ENCODE data around the gene NFIL3. TPM values are rescaled to one million over a fixed set of nuclear protein-coding genes. Genes with fewer than 3 reads are reported as not detected.

Gene NFIL3
- total and polyA plus RNA-seq, 2 of the 8 experiments (the other 6 are each of a cell fraction or from before 2014, with no cell fraction given), result 3.4 to 13.5 TPM

DNA sequence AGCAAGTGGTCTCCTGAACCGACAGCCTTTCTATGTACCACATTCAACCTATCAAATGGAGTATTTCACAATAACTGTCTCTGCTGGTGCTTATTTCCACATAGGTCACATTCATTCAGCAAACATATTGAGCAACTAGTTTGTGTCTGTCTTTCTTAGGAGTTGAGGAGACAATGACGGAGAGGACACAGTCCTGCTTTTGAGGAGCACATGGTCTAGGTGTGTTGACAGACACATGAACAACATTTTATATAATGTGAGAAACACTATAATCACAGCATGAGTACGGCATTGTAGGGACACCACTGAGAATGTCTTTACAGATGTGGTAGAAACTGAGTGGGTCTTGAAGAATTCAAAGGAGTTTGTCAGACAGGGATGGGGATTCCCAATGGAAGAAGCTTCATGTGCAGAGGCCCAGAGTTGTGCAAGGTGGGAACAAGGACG, 28.5 kb downstream of the NFIL3 start:
- TF ChIP-seq TAF1 (IDR thresholded peaks at IDR 0.05; ENCODE audit: low read depth, low read length), result no peak
- no peak for TF ChIP-seq ASH2L (IDR thresholded peaks at IDR 0.05; ENCODE audit: low read length)
- no peak for TF ChIP-seq HDAC2 (IDR thresholded peaks at IDR 0.05; ENCODE audit: borderline replicate concordance in 1 of 2, low read depth in 2 of 2, low read length in 2 of 2)
- no peak for TF ChIP-seq CEBPB (IDR thresholded peaks at IDR 0.05; ENCODE audit: low read depth, low read length)
- Histone ChIP-seq H3K27me3 (replicated peaks in 1 of 4; ENCODE audit: control insufficient read depth in 3 of 4, extremely low read depth in 1 of 4, insufficient read depth in 3 of 4, low read length in 3 of 4) (no peaks in the 10 kb centered on the region), H3K23me2 (ENCODE audit: low read depth, low read length) (no peaks in the 10 kb centered on the region), H2BK15ac (ENCODE audit: low read length) (no peak overlapping the region), H3K56ac (replicated peaks; ENCODE audit: insufficient read length, low read depth, low read length) (no peak overlapping the region), H3K14ac (ENCODE audit: insufficient read length) (no peak overlapping the region), H4K8ac (ENCODE audit: extremely low read depth, insufficient read depth, low read length) (no peak overlapping the region), H4K91ac (replicated peaks; ENCODE audit: insufficient read length, low read length) (no peak overlapping the region), H3K18ac (ENCODE audit: extremely low read depth, low read length) (no peak overlapping the region), H3K4ac (replicated peaks; ENCODE audit: insufficient read length, low read depth, low read length) (no peak overlapping the region), H3K27ac (ENCODE audit: low read depth, low read length) (no peak overlapping the region), H4K20me1 (replicated peaks in 1 of 2; ENCODE audit: control insufficient read depth in 1 of 2, insufficient read depth in 2 of 2, low read length in 2 of 2) (no peaks in the 10 kb centered on the region), H2BK5ac (ENCODE audit: low read depth, low read length) (no peak overlapping the region), H2BK120ac (replicated peaks; ENCODE audit: low read depth, low read length) (no peak overlapping the region), H3K79me1 (ENCODE audit: low read depth, low read length) (no peaks in the 10 kb centered on the region), H2BK12ac (ENCODE audit: low read depth, low read length) (no peak overlapping the region), H3K23ac (ENCODE audit: insufficient read length) (no peak overlapping the region), H3K4me1 (replicated peaks in 1 of 4; ENCODE audit: control insufficient read depth in 3 of 4, insufficient read depth in 4 of 4, low read length in 3 of 4) (no peaks in the 10 kb centered on the region), H3K4me2 (ENCODE audit: insufficient read depth in 1 of 2, low read depth in 2 of 2, low read length in 2 of 2) (no peak overlapping the region), H3K9me3 (ENCODE audit: insufficient read depth in 2 of 2, low read depth in 1 of 2, low read length in 1 of 2) (no peaks in the 10 kb centered on the region), H2AFZ (ENCODE audit: low read length) (no peak overlapping the region), H2AK5ac (ENCODE audit: low read depth, low read length) (no peak overlapping the region), H3K79me2 (ENCODE audit: control insufficient read depth in 1 of 2, insufficient read depth in 2 of 2, low read length in 2 of 2) (no peaks in the 10 kb centered on the region), H4K5ac (ENCODE audit: insufficient read length, low read depth, low read length) (no peak overlapping the region), H3K9ac (replicated peaks in 1 of 4; ENCODE audit: extremely low read depth in 1 of 4, low read depth in 3 of 4, low read length in 3 of 4) (no peak overlapping the region), H2BK20ac (ENCODE audit: low read length) (no peak overlapping the region), H3K4me3 (ENCODE audit: extremely low read depth in 1 of 4, insufficient read depth in 2 of 4, low read depth in 3 of 4, low read length in 4 of 4) (no peak overlapping the region), H3K36me3 (ENCODE audit: control insufficient read depth in 2 of 4, insufficient read depth in 4 of 4, low read length in 3 of 4) (no peaks in the 10 kb centered on the region; a peak in 1 of 8 replicates)
- POLR2A ChIA-PET (ENCODE audit: partially characterized antibody), result no interaction called here
- DNase-seq (ENCODE audit: low read depth in 1 of 2, low spot score in 2 of 2) (no peak), FAIRE-seq (no peak)
- CTCF ChIA-PET (ENCODE audit: partially characterized antibody), result no interaction called here
- 83% methylated on average over 4 of the region's 4 CpGs; no CpG with 5 or more reads in 1 of the 2 experiments for WGBS, 2 experiments (ENCODE audit: extremely low coverage in 1 of 2, insufficient coverage in 1 of 2, insufficient read length in 1 of 2, insufficient replicate concordance in 2 of 2, low coverage in 1 of 2, low lambda C conversion rate in 2 of 2, missing lambda C conversion rate in 1 of 2)

Measured in H1 (cell line).